H1 (cell line): ENCODE data around the gene CEMIP2. TPM values are rescaled to one million over a fixed set of nuclear protein-coding genes. Genes with fewer than 3 reads are reported as not detected.

Experiments used
- CTCF ChIA-PET: fragments of 300-600 bp; sonication (Branson Sonifier 250); formaldehyde crosslinking; loops from one replicate; lab custom pipeline; 2021; ENCODE audit not compliant: partially characterized antibody; lab: Charles Lee
- POLR2A ChIA-PET: fragments of 300-600 bp; sonication (Branson Sonifier 250); formaldehyde crosslinking; loops from one replicate; lab custom pipeline; 2021; ENCODE audit warnings: inconsistent platforms; ENCODE audit not compliant: partially characterized antibody; lab: Charles Lee
- DNase-seq, 2 experiments: peaks; one replicate each; pipeline versions ENCODE4 v3.0.0 to v3.0.0-alpha.2; 2010 to 2022; ENCODE audit warnings: low spot score in 2 of 2, low read depth in 1 of 2, mixed read lengths in 1 of 2
- FAIRE-seq: peaks from 2 replicates; lab custom pipeline; 2011; peaks lifted over from hg19 to GRCh38; lab: Jason Lieb, UNC
- H2AFZ ChIP-seq: 2 replicates; pipeline ENCODE4 v1.8.1; 2012; ENCODE audit warnings: low read length, inconsistent platforms
- H2AK5ac ChIP-seq: 2 replicates; pipeline ENCODE4 v1.6.1; 2013; ENCODE audit warnings: low read depth, low read length
- H2BK120ac ChIP-seq: replicated peaks from 2 replicates; pipeline ENCODE3; 2013; ENCODE audit warnings: low read depth, low read length, inconsistent platforms
- H2BK12ac ChIP-seq: 2 replicates; pipeline ENCODE4 v1.6.1; 2013; ENCODE audit warnings: low read depth, low read length
- H2BK15ac ChIP-seq: 2 replicates; pipeline ENCODE4 v1.6.1; 2013; ENCODE audit warnings: low read length
- H2BK20ac ChIP-seq: 2 replicates; pipeline ENCODE4 v1.6.1; 2013; ENCODE audit warnings: low read length
- H2BK5ac ChIP-seq: 2 replicates; pipeline ENCODE4 v1.6.1; 2013; ENCODE audit warnings: low read depth, low read length
- H3K14ac ChIP-seq: 2 replicates; pipeline ENCODE4 v1.6.1; 2013; ENCODE audit warnings: inconsistent platforms; ENCODE audit not compliant: insufficient read length
- H3K18ac ChIP-seq: 2 replicates; pipeline ENCODE4 v1.6.1; 2013; ENCODE audit warnings: low read length; ENCODE audit errors: extremely low read depth
- H3K23ac ChIP-seq: 2 replicates; pipeline ENCODE4 v1.6.1; 2013; ENCODE audit warnings: inconsistent platforms; ENCODE audit not compliant: insufficient read length
- H3K23me2 ChIP-seq: 2 replicates; pipeline ENCODE4 v1.6.1; 2013; ENCODE audit warnings: low read depth, low read length
- H3K27ac ChIP-seq: 2 replicates; pipeline ENCODE4 v1.6.1; 2011; ENCODE audit warnings: low read depth, low read length, inconsistent platforms
- H3K27me3 ChIP-seq, 4 experiments: replicated peaks in 1 of 4; 1 replicate in 1 of 4; 2 replicates in 3 of 4; pipeline versions ENCODE4 v1.6.1 to v1.8.1; 2011 to 2013; ENCODE audit warnings: low read length in 3 of 4, mild to moderate bottlenecking in 3 of 4, inconsistent platforms in 2 of 4, mixed read lengths in 2 of 4, moderate library complexity in 1 of 4; ENCODE audit not compliant: control insufficient read depth in 3 of 4, insufficient read depth in 3 of 4; ENCODE audit errors: extremely low read depth in 1 of 4
- H3K36me3 ChIP-seq, 4 experiments: 2 replicates each; pipeline versions ENCODE4 v1.6.1 to v1.8.1; 2011 to 2013; ENCODE audit warnings: mild to moderate bottlenecking in 4 of 4, low read length in 3 of 4, moderate library complexity in 2 of 4, control low read depth in 1 of 4, inconsistent platforms in 1 of 4; ENCODE audit not compliant: insufficient read depth in 4 of 4, control insufficient read depth in 2 of 4
- H3K4ac ChIP-seq: replicated peaks from 2 replicates; pipeline ENCODE3; 2013; ENCODE audit warnings: low read length, low read depth, mixed read lengths, inconsistent platforms; ENCODE audit not compliant: insufficient read length
- H3K4me1 ChIP-seq, 4 experiments: replicated peaks in 1 of 4; 1 replicate in 1 of 4; 2 replicates in 3 of 4; pipeline versions ENCODE4 v1.6.1 to v1.8.1; 2011 to 2013; ENCODE audit warnings: low read length in 3 of 4, inconsistent platforms in 2 of 4, mixed read lengths in 1 of 4; ENCODE audit not compliant: insufficient read depth in 4 of 4, control insufficient read depth in 3 of 4
- H3K4me2 ChIP-seq, 2 experiments: 2 replicates each; pipeline versions ENCODE4 v1.6.1 to v1.8.1; 2011 to 2013; ENCODE audit warnings: low read depth in 2 of 2, low read length in 2 of 2, control low read depth in 1 of 2, inconsistent platforms in 1 of 2, mild to moderate bottlenecking in 1 of 2; ENCODE audit not compliant: insufficient read depth in 1 of 2
- H3K4me3 ChIP-seq, 4 experiments: fragments of 200-600, 300-600 bp in 1 of 4; sonication (generic), shearing (Covaris generic), sonication (Bioruptor Twin) in 1 of 4; 2 replicates each; pipeline versions ENCODE4 v1.5.1 to v1.8.1; 2011 to 2016; ENCODE audit warnings: low read length in 4 of 4, low read depth in 3 of 4, control low read depth in 2 of 4, inconsistent platforms in 2 of 4, mild to moderate bottlenecking in 2 of 4, mixed read lengths in 1 of 4, moderate library complexity in 1 of 4; ENCODE audit not compliant: insufficient read depth in 2 of 4; ENCODE audit errors: extremely low read depth in 1 of 4
- H3K56ac ChIP-seq: replicated peaks from 2 replicates; pipeline ENCODE3; 2013; ENCODE audit warnings: low read depth, mild to moderate bottlenecking, mixed read lengths, low read length, inconsistent platforms; ENCODE audit not compliant: insufficient read length
- H3K79me1 ChIP-seq: 2 replicates; pipeline ENCODE4 v1.6.1; 2013; ENCODE audit warnings: low read depth, low read length, control low read depth
- H3K79me2 ChIP-seq, 2 experiments: 2 replicates each; pipeline versions ENCODE4 v1.6.1 to v1.8.1; 2012 to 2013; ENCODE audit warnings: low read length in 2 of 2, mild to moderate bottlenecking in 2 of 2, inconsistent platforms in 1 of 2; ENCODE audit not compliant: insufficient read depth in 2 of 2, control insufficient read depth in 1 of 2
- H3K9ac ChIP-seq, 4 experiments: replicated peaks in 1 of 4; 1 replicate in 1 of 4; 2 replicates in 3 of 4; pipeline versions ENCODE4 v1.6.1 to v1.8.1; 2011 to 2013; ENCODE audit warnings: low read depth in 3 of 4, low read length in 3 of 4, control low read depth in 2 of 4, mild to moderate bottlenecking in 2 of 4, moderate library complexity in 2 of 4, inconsistent platforms in 1 of 4; ENCODE audit errors: extremely low read depth in 1 of 4
- H3K9me3 ChIP-seq, 2 experiments: 2 replicates each; pipeline versions ENCODE4 v1.6.1 to v1.8.1; 2012 to 2013; ENCODE audit warnings: mild to moderate bottlenecking in 2 of 2, moderate library complexity in 2 of 2, control low read depth in 1 of 2, inconsistent platforms in 1 of 2, low read depth in 1 of 2, low read length in 1 of 2, mixed read lengths in 1 of 2; ENCODE audit not compliant: insufficient read depth in 2 of 2
- H4K20me1 ChIP-seq, 2 experiments: replicated peaks in 1 of 2; 2 replicates each; pipeline versions ENCODE3 to v1.8.1; 2011 to 2013; ENCODE audit warnings: inconsistent platforms in 2 of 2, low read length in 2 of 2, mild to moderate bottlenecking in 1 of 2; ENCODE audit not compliant: insufficient read depth in 2 of 2, control insufficient read depth in 1 of 2
- H4K5ac ChIP-seq: 2 replicates; pipeline ENCODE4 v1.6.1; 2013; ENCODE audit warnings: low read length, low read depth, mixed read lengths, inconsistent platforms; ENCODE audit not compliant: insufficient read length
- H4K8ac ChIP-seq: 2 replicates; pipeline ENCODE4 v1.8.0; 2013; ENCODE audit warnings: mild to moderate bottlenecking, moderate library complexity, low read length, inconsistent platforms; ENCODE audit not compliant: insufficient read depth; ENCODE audit errors: extremely low read depth
- H4K91ac ChIP-seq: replicated peaks from 2 replicates; pipeline ENCODE3; 2013; ENCODE audit warnings: low read length, mixed read lengths, inconsistent platforms; ENCODE audit not compliant: insufficient read length
- CTBP2 ChIP-seq: IDR thresholded peaks from 2 replicates; pipeline ENCODE4 v1.7.0; 2011; ENCODE audit warnings: borderline replicate concordance, mild to moderate bottlenecking, moderate library complexity, mixed read lengths, low read length; ENCODE audit not compliant: insufficient read depth, insufficient read length
- HDAC6 ChIP-seq: IDR thresholded peaks from one replicate; pipeline ENCODE4 v1.7.1; 2012; ENCODE audit warnings: low read depth, mild to moderate bottlenecking, inconsistent platforms, low read length, moderate library complexity
- JUN ChIP-seq: IDR thresholded peaks from 2 replicates; pipeline ENCODE4 v1.6.1; 2011; ENCODE audit warnings: low read depth, mild to moderate bottlenecking, improper control_type of control experiment, low read length
- SIN3A ChIP-seq, 2 experiments: IDR thresholded peaks in 1 of 2; conservative IDR thresholded peaks in 1 of 2; 2 replicates each; pipeline ENCODE4 v1.6.1; 2011 to 2012; ENCODE audit warnings: low read length in 2 of 2, improper control_type of control experiment in 1 of 2, low read depth in 1 of 2, mild to moderate bottlenecking in 1 of 2
- SP4 ChIP-seq: IDR thresholded peaks from 2 replicates; pipeline ENCODE4 v1.6.1; 2012; ENCODE audit warnings: low read length, inconsistent platforms
- TAF1 ChIP-seq: IDR thresholded peaks from 2 replicates; pipeline ENCODE4 v1.6.1; 2011; ENCODE audit warnings: mild to moderate bottlenecking, low read depth, low read length
- TCF12 ChIP-seq: IDR thresholded peaks from 2 replicates; pipeline ENCODE4 v1.6.1; 2011; ENCODE audit warnings: low read depth, mild to moderate bottlenecking, low read length
- polyA plus RNA-seq, 7 experiments: library from polyadenylated mRNA; depleted of rRNA in 3 of 7; stranded (reverse) in 5 of 7; unstranded in 2 of 7; fragments of >200 nt in 5 of 7; fragments of 200-250 nt in 2 of 7; gene quantifications; 1 replicate in 5 of 7; 2 replicates in 1 of 7; 4 replicates in 1 of 7; pipeline versions ENCODE4 v1.2.1 to v1.2.3, GENCODE V29; 2011 to 2013; ENCODE audit warnings: missing spikeins in 2 of 7, mixed read lengths in 2 of 7
- total RNA-seq: library from RNA; stranded (reverse); fragmentation: NEBNext Ultra II Directional; extraction: Animal tissue kit (Norgen Biotek cat#: 25700); gene quantifications from 2 replicates; pipeline ENCODE4 v1.2.1, GENCODE V29; 2021

CEMIP2 gene
- total and polyA plus RNA-seq, 2 of the 8 experiments (the other 6 are each of a cell fraction or from before 2014, with no cell fraction given) = 25.2 to 52.1 TPM

DNA sequence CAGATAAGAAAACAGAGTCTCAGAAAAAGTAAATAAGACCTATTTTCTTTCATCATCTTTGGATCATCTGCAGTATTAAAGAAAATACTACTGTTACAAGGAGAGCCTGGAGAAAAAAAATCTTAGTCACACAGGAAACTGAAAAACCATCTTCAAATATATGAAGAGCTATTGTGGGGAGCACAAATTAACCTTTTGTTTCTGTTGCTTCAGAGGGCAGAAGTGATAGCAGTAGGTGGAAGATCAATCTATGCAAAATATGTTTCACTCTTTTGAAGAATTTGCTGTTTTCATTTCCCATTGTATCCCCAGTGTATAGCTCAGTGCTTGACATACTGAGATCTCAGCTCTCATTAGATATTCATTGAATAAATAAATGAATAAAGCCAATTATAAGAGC is 13.1 kb upstream of the CEMIP2 start:
- H3K27me3 ChIP-seq = no peaks in the 10 kb centered on the region
- POLR2A ChIA-PET = interaction anchor here (1.3 kb wide), 1 partner anchor 91 kb away, joined by 3 read pairs; no protein-coding TSS in a partner anchor
- H4K91ac ChIP-seq = no peak overlapping the region
- H3K4me2 ChIP-seq = no peak overlapping the region
- CTCF ChIA-PET = interaction anchor here (2.0 kb wide), 1 partner anchor 11 kb away, joined by 9 read pairs; no protein-coding TSS in a partner anchor
- H3K36me3 ChIP-seq = no peaks in the 10 kb centered on the region
- no peak overlapping the region for H2BK5ac ChIP-seq
- H2BK20ac ChIP-seq = no peak overlapping the region
- no peak for DNase-seq
- no peak overlapping the region for H3K4me3 ChIP-seq
- H3K79me2 ChIP-seq = no peaks in the 10 kb centered on the region
- H3K18ac ChIP-seq = no peak overlapping the region
- no peaks in the 10 kb centered on the region for H3K79me1 ChIP-seq
- no peak overlapping the region for H3K56ac ChIP-seq
- FAIRE-seq = no peak
- no peaks in the 10 kb centered on the region for H3K23me2 ChIP-seq
- H2BK12ac ChIP-seq = no peak overlapping the region
- H3K4ac ChIP-seq = no peak overlapping the region
- no peak overlapping the region for H2BK120ac ChIP-seq
- TF ChIP-seq TAF1 (no peak), SP4 (no peak), SIN3A (conservative IDR thresholded peaks at IDR 0.05 in 1 of 2, IDR thresholded peaks at IDR 0.05 in 1 of 2; ENCODE audit: low read depth in 1 of 2, low read length in 2 of 2) (no peak), TCF12 (no peak), JUN (no peak), HDAC6 (no peak), CTBP2 (no peak)
- no peaks in the 10 kb centered on the region for H3K9me3 ChIP-seq
- no peaks in the 10 kb centered on the region; a peak in 1 of 7 replicates for H3K4me1 ChIP-seq
- no peak overlapping the region for H2AK5ac ChIP-seq
- H3K9ac ChIP-seq = no peak overlapping the region
- H3K14ac ChIP-seq = no peak overlapping the region
- no peak overlapping the region for H3K23ac ChIP-seq
- no peaks in the 10 kb centered on the region for H4K20me1 ChIP-seq
- no peak overlapping the region for H2BK15ac ChIP-seq
- no peak overlapping the region for H2AFZ ChIP-seq
- H4K8ac ChIP-seq = no peak overlapping the region
- no peak overlapping the region for H4K5ac ChIP-seq
- no peak overlapping the region for H3K27ac ChIP-seq
